Lower leg skin (tissue), 3 donors: ENCODE results near the gene GLIPR2.

Source experiments
- CTCF ChIP-seq, 3 donors: fragments of 450-650 bp; IDR thresholded peaks; one replicate each; pipeline ENCODE4 v1.5.1; 2016; ENCODE audit warnings: antibody characterized with exemption in 3 of 3, mild to moderate bottlenecking in 3 of 3, moderate library complexity in 2 of 3
- POLR2A ChIP-seq, 2 donors: fragments of 450-650 bp; IDR thresholded peaks; one replicate each; pipeline ENCODE4 v1.6.1; 2016 to 2017; ENCODE audit warnings: antibody characterized with exemption in 2 of 2, mild to moderate bottlenecking in 1 of 2, moderate library complexity in 1 of 2

GRCh38 chr9:36153746-36154145 lies 17.2 kb downstream of the GLIPR2 start:
- no peak for TF ChIP-seq POLR2A (IDR thresholded peaks at IDR 0.05)
- TF ChIP-seq CTCF (IDR thresholded peaks at IDR 0.05) = no peak
